ENCODE results near the gene DAPL1.

DAPL1 gene

DNA sequence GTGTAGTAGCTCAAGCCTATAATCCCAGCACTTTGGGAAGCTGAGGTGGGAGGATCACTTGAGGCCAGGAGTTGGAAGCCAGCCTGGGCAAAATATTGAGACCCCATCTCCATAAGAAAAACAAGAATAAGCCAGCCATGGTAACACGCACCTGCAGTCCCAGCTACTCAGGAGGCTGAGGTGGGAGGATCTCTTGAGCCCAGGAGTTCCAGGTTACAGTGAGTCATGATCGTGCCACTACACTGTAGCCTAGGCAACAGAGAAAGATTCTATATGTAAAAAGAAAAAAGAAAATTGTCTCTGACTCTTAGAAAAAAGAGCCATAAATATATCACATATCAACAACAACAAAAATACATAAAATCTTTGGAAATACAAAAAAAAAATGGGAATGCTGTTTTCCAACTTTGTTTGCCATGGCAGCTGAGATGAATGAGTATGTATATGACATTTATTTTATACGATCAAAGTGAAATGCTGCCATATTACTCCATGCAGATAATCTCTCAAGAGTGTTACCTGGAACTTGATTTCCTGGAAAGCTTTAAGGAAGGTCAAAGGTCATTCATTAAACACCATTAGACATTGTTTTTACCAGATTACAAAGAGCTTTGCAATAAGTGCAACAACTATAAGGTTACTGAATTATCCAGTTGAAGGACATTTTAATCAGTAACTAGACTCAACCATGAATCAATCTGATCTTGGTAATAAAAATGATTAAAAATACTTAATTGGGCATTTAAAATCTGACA lies 19.7 kb upstream of the DAPL1 start:
- no peak overlapping the region for H3K4me2 ChIP-seq (ENCODE audit: low read length)
- no peaks in the 10 kb centered on the region for H3K79me2 ChIP-seq
- no peak overlapping the region for H3K4me3 ChIP-seq (ENCODE audit: low read depth, low read length)
- H3K9me3 ChIP-seq (ENCODE audit: control insufficient read depth, low read length), result no peaks in the 10 kb centered on the region
- H3K4me1 ChIP-seq, result no peaks in the 10 kb centered on the region
- H3K27me3 ChIP-seq (ENCODE audit: control insufficient read depth, insufficient read depth, low read length), result no peaks in the 10 kb centered on the region
- H3K36me3 ChIP-seq (ENCODE audit: control insufficient read depth, insufficient read depth, low read length), result no peaks in the 10 kb centered on the region
- no peak overlapping the region for H3K9ac ChIP-seq
- no peak overlapping the region for H3K27ac ChIP-seq
- TF ChIP-seq, protein P1, sequence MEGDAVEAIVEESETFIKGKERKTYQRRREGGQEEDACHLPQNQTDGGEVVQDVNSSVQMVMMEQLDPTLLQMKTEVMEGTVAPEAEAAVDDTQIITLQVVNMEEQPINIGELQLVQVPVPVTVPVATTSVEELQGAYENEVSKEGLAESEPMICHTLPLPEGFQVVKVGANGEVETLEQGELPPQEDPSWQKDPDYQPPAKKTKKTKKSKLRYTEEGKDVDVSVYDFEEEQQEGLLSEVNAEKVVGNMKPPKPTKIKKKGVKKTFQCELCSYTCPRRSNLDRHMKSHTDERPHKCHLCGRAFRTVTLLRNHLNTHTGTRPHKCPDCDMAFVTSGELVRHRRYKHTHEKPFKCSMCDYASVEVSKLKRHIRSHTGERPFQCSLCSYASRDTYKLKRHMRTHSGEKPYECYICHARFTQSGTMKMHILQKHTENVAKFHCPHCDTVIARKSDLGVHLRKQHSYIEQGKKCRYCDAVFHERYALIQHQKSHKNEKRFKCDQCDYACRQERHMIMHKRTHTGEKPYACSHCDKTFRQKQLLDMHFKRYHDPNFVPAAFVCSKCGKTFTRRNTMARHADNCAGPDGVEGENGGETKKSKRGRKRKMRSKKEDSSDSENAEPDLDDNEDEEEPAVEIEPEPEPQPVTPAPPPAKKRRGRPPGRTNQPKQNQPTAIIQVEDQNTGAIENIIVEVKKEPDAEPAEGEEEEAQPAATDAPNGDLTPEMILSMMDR (IDR thresholded peaks at IDR 0.05), result no peak
- H2AFZ ChIP-seq, result no peak overlapping the region

DNA sequence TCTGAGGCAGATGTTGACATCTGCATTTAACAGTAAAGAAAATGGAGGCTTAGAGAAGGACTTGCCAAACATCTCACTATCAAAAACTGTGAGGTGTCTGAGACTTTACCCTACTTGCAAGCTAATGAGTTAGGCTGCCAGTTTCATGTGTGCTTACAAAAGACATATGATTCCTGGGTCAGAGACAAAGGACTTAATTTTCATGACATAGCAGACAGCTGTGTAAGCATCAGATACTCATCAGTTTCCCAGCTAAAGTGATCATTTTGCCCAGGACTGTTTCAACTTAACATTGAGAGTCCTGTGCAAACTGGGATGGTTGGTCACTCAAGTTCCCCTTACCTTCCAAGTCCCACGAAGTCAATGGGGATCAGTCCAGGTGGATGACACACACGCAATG lies 18.9 kb upstream of the DAPL1 start:
- Histone ChIP-seq H3K4me1 (no peaks in the 10 kb centered on the region), H3K36me3 (ENCODE audit: control insufficient read depth, insufficient read depth, low read length) (no peaks in the 10 kb centered on the region), H3K4me3 (ENCODE audit: low read depth, low read length) (no peak overlapping the region), H3K9me3 (ENCODE audit: control insufficient read depth, low read length) (no peaks in the 10 kb centered on the region), H3K9ac (no peak overlapping the region), H2AFZ (no peak overlapping the region), H3K4me2 (ENCODE audit: low read length) (no peak overlapping the region), H3K79me2 (no peaks in the 10 kb centered on the region), H3K27ac (no peak overlapping the region), H3K27me3 (ENCODE audit: control insufficient read depth, insufficient read depth, low read length) (no peaks in the 10 kb centered on the region)
- TF ChIP-seq, protein P1 (IDR thresholded peaks at IDR 0.05), result no peak

DNA sequence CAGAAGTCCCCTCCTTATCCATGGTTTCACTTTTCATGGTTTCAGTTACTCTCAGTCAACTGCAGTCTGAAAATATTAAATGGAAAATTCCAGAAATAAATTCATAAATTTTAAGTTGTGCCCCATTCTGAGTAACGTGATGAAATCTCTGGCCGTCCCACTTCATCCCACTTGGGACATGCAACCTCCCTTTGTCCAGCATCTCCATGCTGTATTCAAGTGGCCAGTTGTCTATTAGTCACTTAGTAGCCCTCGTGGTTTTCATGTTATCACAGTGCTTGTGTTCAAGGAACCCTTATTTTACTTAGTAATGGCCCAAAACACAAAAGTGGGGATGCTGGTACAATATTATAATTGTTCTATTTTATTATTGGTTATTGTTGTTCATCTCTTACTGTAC lies 18.0 kb upstream of the DAPL1 start:
- H3K4me3 ChIP-seq (ENCODE audit: low read depth, low read length), result no peak overlapping the region
- no peaks in the 10 kb centered on the region for H3K36me3 ChIP-seq (ENCODE audit: control insufficient read depth, insufficient read depth, low read length)
- H3K27ac ChIP-seq, result no peak overlapping the region
- no peak overlapping the region for H3K9ac ChIP-seq
- H3K9me3 ChIP-seq (ENCODE audit: control insufficient read depth, low read length), result no peaks in the 10 kb centered on the region
- no peaks in the 10 kb centered on the region for H3K27me3 ChIP-seq (ENCODE audit: control insufficient read depth, insufficient read depth, low read length)
- no peaks in the 10 kb centered on the region for H3K4me1 ChIP-seq
- TF ChIP-seq, protein P1 (IDR thresholded peaks at IDR 0.05), result no peak
- no peaks in the 10 kb centered on the region for H3K79me2 ChIP-seq
- no peak overlapping the region for H2AFZ ChIP-seq
- H3K4me2 ChIP-seq (ENCODE audit: low read length), result no peak overlapping the region

DNA sequence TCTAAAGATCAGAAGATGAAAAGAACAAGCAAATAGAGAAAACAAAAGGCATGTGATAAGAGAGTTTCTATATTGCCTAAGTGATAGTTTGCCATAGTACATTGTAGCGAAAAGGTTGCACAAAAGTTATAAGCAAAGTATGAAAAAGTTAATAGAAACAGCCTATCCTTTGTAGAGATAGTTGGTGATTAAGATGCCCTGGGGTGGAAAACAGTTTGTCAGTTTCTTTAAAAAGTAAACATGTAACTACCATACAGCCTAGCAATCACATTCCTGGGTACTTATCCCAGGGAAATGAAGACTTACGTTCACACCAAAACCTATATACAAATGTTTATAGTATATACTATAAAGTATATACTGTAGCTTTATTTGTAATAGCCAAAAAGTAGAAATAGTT lies 16.9 kb upstream of the DAPL1 start:
- Histone ChIP-seq H3K4me2 (ENCODE audit: low read length) (no peak overlapping the region), H3K9ac (no peak overlapping the region), H3K4me1 (no peaks in the 10 kb centered on the region), H3K27me3 (ENCODE audit: control insufficient read depth, insufficient read depth, low read length) (no peaks in the 10 kb centered on the region), H2AFZ (no peak overlapping the region), H3K36me3 (ENCODE audit: control insufficient read depth, insufficient read depth, low read length) (no peaks in the 10 kb centered on the region), H3K4me3 (ENCODE audit: low read depth, low read length) (no peak overlapping the region), H3K27ac (no peak overlapping the region), H3K9me3 (ENCODE audit: control insufficient read depth, low read length) (no peaks in the 10 kb centered on the region), H3K79me2 (no peaks in the 10 kb centered on the region)
- TF ChIP-seq, protein P1 (IDR thresholded peaks at IDR 0.05), result no peak

DNA sequence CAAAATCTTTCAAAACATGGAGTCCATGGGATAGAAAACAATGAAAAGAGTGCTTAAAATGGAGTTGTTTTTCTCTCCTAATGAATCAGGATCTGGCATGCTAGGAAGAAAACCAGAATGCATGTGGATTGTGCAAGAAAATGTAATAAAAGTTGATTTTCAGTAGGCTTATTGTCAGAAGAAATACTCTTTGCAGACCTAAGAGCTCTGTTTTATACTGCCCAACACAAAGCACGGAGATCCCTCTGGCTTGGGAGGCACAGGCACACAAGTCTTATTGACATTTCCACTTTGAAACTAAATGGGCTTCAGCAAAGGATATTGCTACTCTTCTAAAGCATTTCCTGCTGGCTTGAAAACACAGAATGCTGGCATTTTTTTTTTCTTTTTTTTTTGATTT lies 15.5 kb upstream of the DAPL1 start:
- no peak overlapping the region for H3K27ac ChIP-seq
- H3K9me3 ChIP-seq (ENCODE audit: control insufficient read depth, low read length), result no peaks in the 10 kb centered on the region
- H3K4me3 ChIP-seq (ENCODE audit: low read depth, low read length), result no peak overlapping the region
- no peaks in the 10 kb centered on the region for H3K27me3 ChIP-seq (ENCODE audit: control insufficient read depth, insufficient read depth, low read length)
- H3K36me3 ChIP-seq (ENCODE audit: control insufficient read depth, insufficient read depth, low read length), result no peaks in the 10 kb centered on the region
- no peak overlapping the region for H2AFZ ChIP-seq
- H3K4me1 ChIP-seq, result no peaks in the 10 kb centered on the region
- TF ChIP-seq, protein P1 (IDR thresholded peaks at IDR 0.05), result no peak
- H3K9ac ChIP-seq, result no peak overlapping the region
- H3K4me2 ChIP-seq (ENCODE audit: low read length), result no peak overlapping the region
- H3K79me2 ChIP-seq, result no peaks in the 10 kb centered on the region

Data from parathyroid adenoma (tissue), 2 donors.